Neural cell (in vitro differentiated cells): ENCODE data around the gene ABHD17C. TPM values are rescaled to one million over a fixed set of nuclear protein-coding genes. Genes with fewer than 3 reads are reported as not detected.

Experiments used
- H2AFZ ChIP-seq: fragments of 200-600, 300-800 bp; sonication (generic), shearing (Covaris generic); 2 replicates; pipeline ENCODE4 v1.6.0; 2014; ENCODE audit warnings: low read depth, mild to moderate bottlenecking, antibody characterized with exemption, low read length, moderate library complexity
- H3F3A ChIP-seq: fragments of 200-600 bp; shearing (Covaris generic); 2 replicates; pipeline ENCODE4 v1.6.1; 2016; ENCODE audit warnings: mild to moderate bottlenecking, moderate library complexity, mixed read lengths, antibody characterized with exemption, low read length; ENCODE audit not compliant: insufficient read depth, poor library complexity, severe bottlenecking
- H3K27ac ChIP-seq: fragments of 200-600, 300-800 bp; sonication (generic), shearing (Covaris generic); 2 replicates; pipeline ENCODE4 v1.5.1; 2014; ENCODE audit warnings: mild to moderate bottlenecking, low read length, moderate library complexity
- H3K27me3 ChIP-seq: fragments of 300-800, 200-600 bp; sonication (generic), shearing (Covaris generic); 2 replicates; pipeline ENCODE4 v1.6.0; 2014; ENCODE audit warnings: mild to moderate bottlenecking, low read depth, low read length, moderate library complexity; ENCODE audit not compliant: insufficient read depth
- H3K36me3 ChIP-seq: fragments of 300-800, 200-600 bp; sonication (generic), shearing (Covaris generic); 2 replicates; pipeline ENCODE4 v1.5.1; 2014; ENCODE audit warnings: mild to moderate bottlenecking, antibody characterized with exemption, low read length, moderate library complexity; ENCODE audit not compliant: insufficient read depth
- H3K4me2 ChIP-seq: fragments of 300-800, 200-600 bp; sonication (generic), shearing (Covaris generic); 2 replicates; pipeline ENCODE4 v1.6.0; 2014; ENCODE audit warnings: mild to moderate bottlenecking, low read length
- H3K4me3 ChIP-seq: fragments of 300-800, 200-600 bp; sonication (generic), shearing (Covaris generic); 2 replicates; pipeline ENCODE4 v1.5.1; 2014; ENCODE audit warnings: mild to moderate bottlenecking, low read length, moderate library complexity
- H3K79me2 ChIP-seq: fragments of 200-600 bp; shearing (Covaris generic); replicated peaks from 2 replicates; pipeline ENCODE4 v1.6.0; 2014; ENCODE audit warnings: mild to moderate bottlenecking, low read length, moderate library complexity; ENCODE audit not compliant: insufficient read depth
- H3K9ac ChIP-seq: fragments of 300-800, 200-600 bp; sonication (generic), shearing (Covaris generic); 2 replicates; pipeline ENCODE4 v1.6.1; 2016; ENCODE audit warnings: mild to moderate bottlenecking, low read length, mixed read lengths
- H3K9me2 ChIP-seq: fragments of 200-600 bp; shearing (Covaris generic); 2 replicates; pipeline ENCODE4 v1.6.1; 2016; ENCODE audit warnings: mild to moderate bottlenecking, low read length, mixed read lengths; ENCODE audit not compliant: insufficient read depth
- H3K9me3 ChIP-seq: fragments of 200-600, 300-800 bp; sonication (generic), shearing (Covaris generic); 2 replicates; pipeline ENCODE4 v1.6.1; 2016; ENCODE audit warnings: mild to moderate bottlenecking, mixed run types, low read length, moderate library complexity, mixed read lengths
- H4K20me1 ChIP-seq: fragments of 200-600 bp; shearing (Covaris generic); 2 replicates; pipeline ENCODE4 v1.6.1; 2016; ENCODE audit warnings: mild to moderate bottlenecking, mixed run types; ENCODE audit not compliant: insufficient read depth
- EP300 ChIP-seq: fragments of 450-650 bp; conservative IDR thresholded peaks from 2 replicates; pipeline ENCODE4 v1.6.1; 2014; ENCODE audit warnings: antibody characterized with exemption, mild to moderate bottlenecking, moderate library complexity; ENCODE audit not compliant: poor library complexity, severe bottlenecking
- EZH2 ChIP-seq: fragments of 200-600, 300-800 bp; shearing (Covaris generic), sonication (generic); IDR thresholded peaks from 2 replicates; pipeline ENCODE4 v1.6.1; 2014; ENCODE audit warnings: antibody characterized with exemption, low read length, borderline replicate concordance, mild to moderate bottlenecking; ENCODE audit not compliant: insufficient read depth, poor library complexity, severe bottlenecking
- MXI1 ChIP-seq: fragments of 450-650 bp; conservative IDR thresholded peaks from 2 replicates; pipeline ENCODE4 v1.6.1; 2014; ENCODE audit warnings: antibody characterized with exemption, mild to moderate bottlenecking; ENCODE audit not compliant: poor library complexity, severe bottlenecking
- POLR2AphosphoS5 ChIP-seq: IDR thresholded peaks from 2 replicates; pipeline ENCODE4 v1.6.1; 2012
- RAD21 ChIP-seq: fragments of 450-650 bp; conservative IDR thresholded peaks from 2 replicates; pipeline ENCODE4 v1.6.1; 2014; ENCODE audit warnings: antibody characterized with exemption, mild to moderate bottlenecking, moderate library complexity
- SMC3 ChIP-seq: fragments of 450-650 bp; conservative IDR thresholded peaks from 2 replicates; pipeline ENCODE4 v1.6.1; 2014; ENCODE audit warnings: antibody characterized with exemption, mild to moderate bottlenecking, moderate library complexity; ENCODE audit not compliant: poor library complexity
- TAF1 ChIP-seq: IDR thresholded peaks from 2 replicates; pipeline ENCODE4 v1.6.1; 2012; ENCODE audit warnings: low read depth
- polyA plus RNA-seq: library from polyadenylated mRNA; depleted of rRNA; stranded (reverse); fragments of >200 nt; gene quantifications from 2 replicates; pipeline ENCODE4 v1.2.3, GENCODE V29; 2014
- TF ChIP-seq, protein P1 (sequence below): IDR thresholded peaks from 2 replicates; pipeline ENCODE4 v1.6.1; 2012; ENCODE audit warnings: borderline replicate concordance
- TF ChIP-seq, protein P2 (sequence below): fragments of 450-650 bp; IDR thresholded peaks from 2 replicates; pipeline ENCODE4 v1.5.1; 2014; ENCODE audit warnings: antibody characterized with exemption, mild to moderate bottlenecking, moderate library complexity; ENCODE audit not compliant: poor library complexity, severe bottlenecking

ABHD17C gene
- polyA plus RNA-seq, 1 donor from 2014 or later: 18.3 TPM

DNA sequence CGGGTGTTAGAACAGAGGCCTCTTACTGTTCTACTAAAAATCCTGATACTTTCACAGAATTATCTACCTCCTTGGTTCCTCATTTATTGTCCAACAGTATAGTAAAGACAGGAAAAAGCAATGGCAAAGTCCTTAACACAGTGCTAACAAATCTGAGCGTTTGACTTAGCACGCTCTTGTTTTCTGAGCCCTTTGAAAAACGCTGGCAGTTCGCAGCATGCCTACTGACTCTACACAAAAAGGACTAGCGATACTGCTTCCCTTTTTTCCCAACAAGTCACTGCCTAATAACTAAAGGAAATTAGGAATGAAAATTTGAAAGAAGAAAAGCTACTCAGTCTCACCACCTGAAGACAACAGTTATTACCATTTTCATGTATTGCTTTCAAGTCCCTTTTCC, 49.3 kb downstream of the ABHD17C start:
- H3K4me3 ChIP-seq: no peak overlapping the region
- no peaks in the 10 kb centered on the region for H3K36me3 ChIP-seq
- H3K9ac ChIP-seq: no peak overlapping the region
- H3K4me2 ChIP-seq: no peak overlapping the region
- TF ChIP-seq EP300: no peak
- no peak for TF ChIP-seq RAD21
- TF ChIP-seq, protein P1, sequence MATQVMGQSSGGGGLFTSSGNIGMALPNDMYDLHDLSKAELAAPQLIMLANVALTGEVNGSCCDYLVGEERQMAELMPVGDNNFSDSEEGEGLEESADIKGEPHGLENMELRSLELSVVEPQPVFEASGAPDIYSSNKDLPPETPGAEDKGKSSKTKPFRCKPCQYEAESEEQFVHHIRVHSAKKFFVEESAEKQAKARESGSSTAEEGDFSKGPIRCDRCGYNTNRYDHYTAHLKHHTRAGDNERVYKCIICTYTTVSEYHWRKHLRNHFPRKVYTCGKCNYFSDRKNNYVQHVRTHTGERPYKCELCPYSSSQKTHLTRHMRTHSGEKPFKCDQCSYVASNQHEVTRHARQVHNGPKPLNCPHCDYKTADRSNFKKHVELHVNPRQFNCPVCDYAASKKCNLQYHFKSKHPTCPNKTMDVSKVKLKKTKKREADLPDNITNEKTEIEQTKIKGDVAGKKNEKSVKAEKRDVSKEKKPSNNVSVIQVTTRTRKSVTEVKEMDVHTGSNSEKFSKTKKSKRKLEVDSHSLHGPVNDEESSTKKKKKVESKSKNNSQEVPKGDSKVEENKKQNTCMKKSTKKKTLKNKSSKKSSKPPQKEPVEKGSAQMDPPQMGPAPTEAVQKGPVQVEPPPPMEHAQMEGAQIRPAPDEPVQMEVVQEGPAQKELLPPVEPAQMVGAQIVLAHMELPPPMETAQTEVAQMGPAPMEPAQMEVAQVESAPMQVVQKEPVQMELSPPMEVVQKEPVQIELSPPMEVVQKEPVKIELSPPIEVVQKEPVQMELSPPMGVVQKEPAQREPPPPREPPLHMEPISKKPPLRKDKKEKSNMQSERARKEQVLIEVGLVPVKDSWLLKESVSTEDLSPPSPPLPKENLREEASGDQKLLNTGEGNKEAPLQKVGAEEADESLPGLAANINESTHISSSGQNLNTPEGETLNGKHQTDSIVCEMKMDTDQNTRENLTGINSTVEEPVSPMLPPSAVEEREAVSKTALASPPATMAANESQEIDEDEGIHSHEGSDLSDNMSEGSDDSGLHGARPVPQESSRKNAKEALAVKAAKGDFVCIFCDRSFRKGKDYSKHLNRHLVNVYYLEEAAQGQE: no peak
- no peak for TF ChIP-seq MXI1
- TF ChIP-seq, protein P2, sequence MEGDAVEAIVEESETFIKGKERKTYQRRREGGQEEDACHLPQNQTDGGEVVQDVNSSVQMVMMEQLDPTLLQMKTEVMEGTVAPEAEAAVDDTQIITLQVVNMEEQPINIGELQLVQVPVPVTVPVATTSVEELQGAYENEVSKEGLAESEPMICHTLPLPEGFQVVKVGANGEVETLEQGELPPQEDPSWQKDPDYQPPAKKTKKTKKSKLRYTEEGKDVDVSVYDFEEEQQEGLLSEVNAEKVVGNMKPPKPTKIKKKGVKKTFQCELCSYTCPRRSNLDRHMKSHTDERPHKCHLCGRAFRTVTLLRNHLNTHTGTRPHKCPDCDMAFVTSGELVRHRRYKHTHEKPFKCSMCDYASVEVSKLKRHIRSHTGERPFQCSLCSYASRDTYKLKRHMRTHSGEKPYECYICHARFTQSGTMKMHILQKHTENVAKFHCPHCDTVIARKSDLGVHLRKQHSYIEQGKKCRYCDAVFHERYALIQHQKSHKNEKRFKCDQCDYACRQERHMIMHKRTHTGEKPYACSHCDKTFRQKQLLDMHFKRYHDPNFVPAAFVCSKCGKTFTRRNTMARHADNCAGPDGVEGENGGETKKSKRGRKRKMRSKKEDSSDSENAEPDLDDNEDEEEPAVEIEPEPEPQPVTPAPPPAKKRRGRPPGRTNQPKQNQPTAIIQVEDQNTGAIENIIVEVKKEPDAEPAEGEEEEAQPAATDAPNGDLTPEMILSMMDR: no peak
- TF ChIP-seq POLR2AphosphoS5: no peak
- no peak for TF ChIP-seq EZH2
- TF ChIP-seq SMC3: no peak
- TF ChIP-seq TAF1: no peak
- peaks cover 3% of the 10 kb centered on the region for H3K9me3 ChIP-seq
- H3F3A ChIP-seq: no peaks in the 10 kb centered on the region
- no peak overlapping the region for H3K27ac ChIP-seq
- no peaks in the 10 kb centered on the region for H3K27me3 ChIP-seq
- H2AFZ ChIP-seq: no peak overlapping the region
- H4K20me1 ChIP-seq: no peaks in the 10 kb centered on the region
- peaks cover 7% of the 10 kb centered on the region for H3K79me2 ChIP-seq
- no peaks in the 10 kb centered on the region for H3K9me2 ChIP-seq

DNA sequence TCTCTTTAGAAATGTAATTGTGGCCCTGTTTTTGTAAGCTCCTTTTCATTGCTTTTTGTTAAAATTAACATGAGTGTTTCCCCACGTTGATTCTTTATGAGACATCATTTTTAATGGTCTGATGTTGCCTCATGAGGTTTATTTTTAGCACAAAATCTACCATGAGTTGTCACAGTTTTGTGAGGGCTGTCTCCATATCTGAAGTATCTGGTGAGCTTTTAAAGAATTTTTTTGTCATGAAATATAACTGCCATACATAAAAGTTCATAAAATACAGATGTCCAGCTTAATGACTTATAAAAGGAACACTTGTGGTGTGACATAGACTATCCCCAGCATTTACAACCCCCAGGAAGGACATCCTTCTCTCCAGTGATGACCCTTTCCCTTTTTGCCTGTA, 49.7 kb downstream of the ABHD17C start:
- Histone ChIP-seq H3K9ac (no peak overlapping the region), H3F3A (no peaks in the 10 kb centered on the region), H3K79me2 (peaks cover 7% of the 10 kb centered on the region), H3K4me3 (no peak overlapping the region), H3K9me3 (peaks cover 3% of the 10 kb centered on the region), H3K27ac (no peak overlapping the region), H3K9me2 (no peaks in the 10 kb centered on the region), H3K36me3 (no peaks in the 10 kb centered on the region), H4K20me1 (no peaks in the 10 kb centered on the region), H3K27me3 (no peaks in the 10 kb centered on the region), H3K4me2 (no peak overlapping the region), H2AFZ (no peak overlapping the region)
- TF ChIP-seq SMC3 (no peak), TAF1 (no peak), POLR2AphosphoS5 (no peak), EZH2 (no peak), EP300 (no peak), MXI1 (no peak)
- TF ChIP-seq, protein P1: no peak
- TF ChIP-seq, protein P2: no peak
